ENCODE data around the gene TOE1.

DNA sequence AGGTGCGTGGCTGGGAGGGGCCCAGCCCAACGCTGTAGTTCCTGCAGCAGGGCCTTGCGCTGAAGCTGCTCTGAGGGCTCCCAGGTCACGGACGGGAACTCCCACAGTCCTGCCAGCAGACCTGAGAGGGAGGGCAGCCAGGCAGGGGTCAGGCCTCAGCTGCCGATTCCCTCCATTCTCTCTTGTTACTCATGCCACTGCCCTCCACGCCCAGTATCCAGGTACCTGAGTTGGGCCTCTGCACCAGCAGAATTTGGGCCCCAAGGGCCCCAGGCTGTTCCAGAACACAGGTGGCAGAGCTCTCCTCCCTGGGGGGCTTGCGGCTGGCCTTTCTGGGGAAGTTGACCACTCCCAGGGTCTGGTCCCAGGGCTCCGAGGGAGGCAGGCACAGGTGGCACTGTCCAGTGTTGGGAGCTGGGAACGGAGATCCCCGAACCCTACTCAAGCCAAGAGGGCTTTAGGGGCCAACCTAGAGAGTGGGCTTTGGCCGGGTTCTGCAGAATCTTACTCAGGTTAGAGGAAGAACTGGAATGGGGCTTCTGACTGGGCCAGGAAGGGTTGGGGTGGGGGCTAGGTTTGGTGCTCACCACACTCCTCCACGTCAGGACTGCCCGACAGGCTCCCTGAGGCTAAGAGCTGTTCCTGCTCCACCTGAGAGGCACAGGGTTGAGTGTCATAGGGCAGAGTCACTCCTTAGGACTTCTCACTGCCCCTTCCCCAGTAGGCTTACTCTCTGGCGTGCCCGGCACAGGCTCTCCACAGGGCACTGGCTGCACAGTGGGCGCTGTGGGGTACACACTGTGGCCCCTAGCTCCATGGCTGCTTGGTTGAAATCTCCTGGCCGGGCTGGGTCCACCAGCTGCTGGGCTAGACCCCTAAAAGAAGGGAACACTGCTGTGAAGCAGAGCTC lies 8.3 kb upstream of the TOE1 start:
- TF ChIP-seq, protein P1, sequence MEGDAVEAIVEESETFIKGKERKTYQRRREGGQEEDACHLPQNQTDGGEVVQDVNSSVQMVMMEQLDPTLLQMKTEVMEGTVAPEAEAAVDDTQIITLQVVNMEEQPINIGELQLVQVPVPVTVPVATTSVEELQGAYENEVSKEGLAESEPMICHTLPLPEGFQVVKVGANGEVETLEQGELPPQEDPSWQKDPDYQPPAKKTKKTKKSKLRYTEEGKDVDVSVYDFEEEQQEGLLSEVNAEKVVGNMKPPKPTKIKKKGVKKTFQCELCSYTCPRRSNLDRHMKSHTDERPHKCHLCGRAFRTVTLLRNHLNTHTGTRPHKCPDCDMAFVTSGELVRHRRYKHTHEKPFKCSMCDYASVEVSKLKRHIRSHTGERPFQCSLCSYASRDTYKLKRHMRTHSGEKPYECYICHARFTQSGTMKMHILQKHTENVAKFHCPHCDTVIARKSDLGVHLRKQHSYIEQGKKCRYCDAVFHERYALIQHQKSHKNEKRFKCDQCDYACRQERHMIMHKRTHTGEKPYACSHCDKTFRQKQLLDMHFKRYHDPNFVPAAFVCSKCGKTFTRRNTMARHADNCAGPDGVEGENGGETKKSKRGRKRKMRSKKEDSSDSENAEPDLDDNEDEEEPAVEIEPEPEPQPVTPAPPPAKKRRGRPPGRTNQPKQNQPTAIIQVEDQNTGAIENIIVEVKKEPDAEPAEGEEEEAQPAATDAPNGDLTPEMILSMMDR (conservative IDR thresholded peaks at IDR 0.05; ENCODE audit: low read length), result no peak
- TF ChIP-seq EZH2phosphoT487 (IDR thresholded peaks at IDR 0.05; ENCODE audit: borderline replicate concordance, low read depth, low read length), result no peak

All from OCI-LY7 (cell line).